Thymus (tissue), 11 donors: ENCODE data around the gene COPS9. TPM values are rescaled to one million over a fixed set of nuclear protein-coding genes. Genes with fewer than 3 reads are reported as not detected.

Source experiments
- DNase-seq, 9 donors: peaks; one replicate each; pipeline ENCODE4 v3.0.0-alpha.2; 2013; ENCODE audit warnings: low spot score in 9 of 9, low read depth in 6 of 9, missing footprints in 1 of 9
- H3K27ac ChIP-seq, 2 donors: one replicate each; pipeline ENCODE4 v1.5.1; 2013; ENCODE audit warnings: control low read depth in 1 of 2, low read depth in 1 of 2, low read length in 1 of 2, mild to moderate bottlenecking in 1 of 2, moderate library complexity in 1 of 2
- H3K27me3 ChIP-seq, 2 donors: one replicate each; pipeline ENCODE4 v1.5.1; 2013; ENCODE audit warnings: low read length in 1 of 2; ENCODE audit not compliant: control insufficient read depth in 2 of 2, insufficient read depth in 1 of 2
- H3K36me3 ChIP-seq, 2 donors: one replicate each; pipeline ENCODE4 v1.5.1; 2013; ENCODE audit warnings: low read length in 1 of 2, mild to moderate bottlenecking in 1 of 2, moderate library complexity in 1 of 2; ENCODE audit not compliant: control insufficient read depth in 2 of 2, insufficient read depth in 2 of 2
- H3K4me1 ChIP-seq, 2 donors: one replicate each; pipeline ENCODE4 v1.5.1; 2013; ENCODE audit warnings: low read length in 2 of 2; ENCODE audit not compliant: control insufficient read depth in 2 of 2, insufficient read depth in 2 of 2
- H3K4me3 ChIP-seq, 2 donors: one replicate each; pipeline ENCODE4 v1.5.1; 2013; ENCODE audit warnings: low read length in 2 of 2, control low read depth in 1 of 2, mild to moderate bottlenecking in 1 of 2
- H3K9me3 ChIP-seq, 2 donors: one replicate each; pipeline ENCODE4 v1.5.1; 2013; ENCODE audit warnings: low read length in 1 of 2, mild to moderate bottlenecking in 1 of 2; ENCODE audit not compliant: control insufficient read depth in 2 of 2, insufficient read depth in 1 of 2
- WGBS: extraction: QIAGEN DNeasy Blood & Tissue Kit; methylation state at CpG from one replicate; pipeline ENCODE4 v1.1.7; 2013; 5-methylcytosine and 5-hydroxymethylcytosine counted together
- polyA plus RNA-seq: library from polyadenylated mRNA; stranded (reverse); fragments of 200-250 nt; gene quantifications from one replicate; pipeline ENCODE4 v1.2.3, GENCODE V29; 2013
- total RNA-seq: library from RNA; stranded (reverse); fragments of 120-200 nt; gene quantifications from one replicate; pipeline ENCODE4 v1.2.4, GENCODE V29; 2013
- donor health status: healthy.

Gene COPS9
- total and polyA plus RNA-seq, 2 donors: 219 to 383 TPM

GRCh38 chr2:240105982-240106381, 30.1 kb downstream of the COPS9 start:
- Histone ChIP-seq H3K9me3 (no peaks in the 10 kb centered on the region), H3K4me3 (no peak overlapping the region), H3K27me3 (no peaks in the 10 kb centered on the region), H3K4me1 (no peaks in the 10 kb centered on the region), H3K27ac (no peak overlapping the region), H3K36me3 (no peaks in the 10 kb centered on the region)
- no peak for DNase-seq
- WGBS: 80% methylated on average over 10 of the region's 11 CpGs

DNA sequence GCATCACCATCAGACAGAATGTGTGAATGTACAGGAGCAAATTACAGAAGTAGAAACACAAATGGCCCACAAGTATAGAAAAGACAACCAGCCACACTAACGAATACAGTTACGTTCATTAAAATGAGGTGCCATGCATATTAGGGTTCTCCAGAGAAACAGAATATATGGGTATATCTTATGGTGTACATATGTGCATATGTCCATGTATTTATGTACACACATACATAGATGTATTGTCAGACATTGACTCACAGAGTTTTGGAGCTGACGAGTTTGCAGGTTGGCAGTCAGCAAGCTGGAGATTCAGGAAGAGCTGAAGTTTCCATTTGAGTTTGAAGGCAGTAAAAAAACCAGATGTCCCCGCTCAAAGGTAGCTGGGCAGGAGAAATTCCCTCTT, 33.0 kb downstream of the COPS9 start:
- H3K27ac ChIP-seq: no peak overlapping the region
- peaks cover 0 to 3% of the 10 kb centered on the region in 2 donors for H3K27me3 ChIP-seq
- 94% methylated on average over 4 of the region's 4 CpGs for WGBS

DNA sequence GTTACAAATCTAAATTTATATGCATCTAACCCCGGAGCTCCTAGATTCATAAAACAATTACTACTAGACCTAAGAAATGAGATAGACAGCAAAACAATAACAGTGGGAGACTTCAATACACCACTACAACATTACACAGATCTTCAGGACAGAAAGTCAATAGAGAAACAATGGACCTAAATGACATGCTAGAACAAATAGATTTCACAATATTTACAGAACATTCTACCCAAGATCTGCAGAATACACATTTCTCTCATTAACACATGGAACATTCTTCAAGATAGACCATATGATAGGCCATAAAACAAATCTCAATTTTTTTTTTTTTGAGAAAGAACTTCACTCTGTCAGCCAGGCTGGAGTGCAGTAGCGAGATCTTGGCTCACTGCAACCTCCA, 37.8 kb downstream of the COPS9 start:
- Histone ChIP-seq H3K9me3 (peaks cover 0 to 2% of the 10 kb centered on the region in 2 donors), H3K27me3 (peaks cover 28 to 40% of the 10 kb centered on the region in 2 donors), H3K36me3 (no peaks in the 10 kb centered on the region), H3K27ac (no peak overlapping the region), H3K4me3 (no peak overlapping the region), H3K4me1 (no peaks in the 10 kb centered on the region)
- DNase-seq: no peak
- 88% methylated on average over 2 of the region's 2 CpGs for WGBS

More for the DNA sequence above, 33.0 kb downstream of the COPS9 start:
- Histone ChIP-seq H3K4me3 (no peak overlapping the region), H3K4me1 (no peaks in the 10 kb centered on the region), H3K9me3 (no peaks in the 10 kb centered on the region), H3K36me3 (no peaks in the 10 kb centered on the region)
- no peak for DNase-seq

DNA sequence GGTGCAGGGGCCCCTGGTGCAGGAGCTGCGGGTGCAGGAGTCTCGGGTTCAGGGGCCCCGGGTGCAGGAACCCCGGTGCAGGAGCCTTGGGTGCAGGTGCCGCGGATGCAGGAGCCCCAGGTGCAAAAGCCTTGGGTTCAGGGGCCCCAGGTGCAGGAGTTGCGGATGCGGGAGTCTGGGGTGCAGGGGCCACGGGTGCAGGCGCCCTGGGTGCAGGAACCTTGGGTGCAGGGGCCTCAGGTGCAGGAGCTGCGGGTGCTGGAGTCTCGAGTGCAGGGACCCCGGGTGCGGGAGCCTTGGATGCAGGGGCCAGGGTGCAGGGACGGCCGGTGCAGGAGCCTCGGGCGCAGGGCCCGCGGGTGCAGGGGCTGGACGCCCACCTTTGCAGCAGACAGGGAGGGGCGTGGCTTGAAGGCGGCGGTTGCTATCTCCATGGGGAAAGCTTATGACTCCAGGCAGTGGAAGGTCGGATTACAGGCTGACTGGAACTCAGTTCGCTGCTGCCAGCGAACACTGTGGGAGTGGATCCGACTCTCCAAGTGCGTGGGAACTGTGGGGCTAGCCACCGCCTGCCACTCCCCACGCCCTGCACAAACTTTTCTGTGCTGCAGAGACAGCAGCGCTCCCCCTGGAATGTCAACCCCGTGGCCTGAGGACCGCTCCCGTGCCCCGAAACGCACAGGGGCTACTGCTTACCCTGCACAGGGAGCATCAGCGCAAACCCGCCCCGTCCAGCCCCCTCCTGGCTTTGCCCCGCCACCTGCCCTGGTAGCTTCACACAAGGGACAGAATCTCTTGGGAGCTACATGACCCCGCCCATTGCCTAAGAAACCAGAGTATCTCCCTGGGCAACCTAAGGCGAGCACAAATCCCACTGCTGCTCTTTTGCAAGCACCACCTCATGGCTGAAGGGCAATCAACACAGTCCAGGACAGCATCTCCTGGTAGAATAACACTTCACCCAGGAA, 40.3 kb downstream of the COPS9 start:
- peaks cover 28 to 40% of the 10 kb centered on the region in 2 donors for H3K27me3 ChIP-seq
- no peak overlapping the region for H3K4me3 ChIP-seq
- H3K27ac ChIP-seq: no peak overlapping the region
- peaks cover 0 to 2% of the 10 kb centered on the region in 2 donors for H3K9me3 ChIP-seq
- DNase-seq: no peak
- no peaks in the 10 kb centered on the region for H3K36me3 ChIP-seq
- no peaks in the 10 kb centered on the region for H3K4me1 ChIP-seq
- WGBS: 10% methylated on average over 43 of the region's 43 CpGs

DNA sequence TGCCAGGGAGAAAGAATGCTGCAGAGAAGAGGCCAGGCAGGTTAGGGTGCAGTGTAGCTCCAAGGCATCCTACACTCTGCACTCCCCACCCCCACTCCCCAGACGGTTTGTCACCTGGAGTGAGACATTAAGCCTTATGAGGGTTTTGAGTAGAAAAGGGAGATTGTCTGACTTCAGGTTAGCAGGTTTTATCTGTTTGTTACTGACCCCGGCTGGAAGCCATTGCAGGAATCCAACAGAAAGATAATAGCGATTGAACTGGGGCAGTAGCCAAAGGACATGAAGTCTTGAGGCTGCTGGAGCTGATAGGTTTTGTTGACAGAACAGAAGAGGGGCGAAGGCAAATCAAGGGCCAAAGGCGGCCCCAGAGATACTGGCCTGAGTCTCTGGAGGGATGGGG, 46.8 kb downstream of the COPS9 start:
- H3K4me3 ChIP-seq: no peak overlapping the region
- 78% methylated on average over 5 of the region's 5 CpGs for WGBS
- no peaks in the 10 kb centered on the region for H3K9me3 ChIP-seq
- H3K4me1 ChIP-seq: no peaks in the 10 kb centered on the region
- H3K27ac ChIP-seq: no peak overlapping the region
- H3K36me3 ChIP-seq: no peaks in the 10 kb centered on the region
- peaks cover 3 to 8% of the 10 kb centered on the region in 2 donors for H3K27me3 ChIP-seq
- DNase-seq: no peak

- no peaks in the 10 kb centered on the region for H3K27me3 ChIP-seq
- no peak overlapping the region for H3K4me3 ChIP-seq
- no peaks in the 10 kb centered on the region for H3K4me1 ChIP-seq
- DNase-seq: no peak
- no peaks in the 10 kb centered on the region for H3K9me3 ChIP-seq
- no peaks in the 10 kb centered on the region for H3K36me3 ChIP-seq
- no peak overlapping the region for H3K27ac ChIP-seq
These were observed 49.5 kb downstream of the COPS9 start for GRCh38 chr2:240086563-240086962.

Other genes starting within 250 kb of the COPS9 start
- gene NDUFA10, start 111.0 kb downstream of the COPS9 start, total RNA-seq: 114 TPM
- gene NDUFA10, start 111.0 kb downstream of the COPS9 start, polyA plus RNA-seq: 72.1 TPM
- not detected for gene OR6B2, start 105.9 kb downstream of the COPS9 start, total RNA-seq
- gene OR6B2, start 105.9 kb downstream of the COPS9 start, polyA plus RNA-seq: not detected
- not detected for gene OR6B3, start 82.8 kb downstream of the COPS9 start, total RNA-seq
- not detected for gene OR6B3, start 82.8 kb downstream of the COPS9 start, polyA plus RNA-seq
- gene OTOS, start 4.4 kb upstream of the COPS9 start, total RNA-seq: 0.38 TPM
- gene OTOS, start 4.4 kb upstream of the COPS9 start, polyA plus RNA-seq: 2.4 TPM